Psoas muscle (tissue), 8 donors: ENCODE measurements around the gene PAM. TPM values are rescaled to one million over a fixed set of nuclear protein-coding genes. Genes with fewer than 3 reads are reported as not detected.

Source experiments
- ATAC-seq, 4 donors: fragments of 200-7000 bp; cut with Tn5 transposase; one replicate each; pipeline ENCODE4 v1.9.1; 2020; ENCODE audit warnings: moderate library complexity in 3 of 4, mild to moderate bottlenecking in 2 of 4
- DNase-seq, 2 donors: peaks; one replicate each; pipeline ENCODE4 v3.0.0-alpha.2; 2020
- H3K27ac ChIP-seq: fragments of 200-600 bp; one replicate; pipeline ENCODE4 v1.8.0; 2022
- H3K27me3 ChIP-seq, 3 donors: fragments of 200-600 bp in 1 of 3; one replicate each; pipeline versions ENCODE4 v1.6.1 to v1.8.0; 2013 to 2022; ENCODE audit warnings: low read length in 2 of 3, mild to moderate bottlenecking in 2 of 3, moderate library complexity in 1 of 3; ENCODE audit not compliant: insufficient read depth in 3 of 3
- H3K36me3 ChIP-seq, 2 donors: fragments of 200-600 bp in 1 of 2; one replicate each; pipeline versions ENCODE4 v1.6.1 to v1.8.0; 2013 to 2022; ENCODE audit warnings: low read depth in 1 of 2, mild to moderate bottlenecking in 1 of 2, moderate library complexity in 1 of 2; ENCODE audit not compliant: insufficient read depth in 1 of 2
- H3K4me1 ChIP-seq: fragments of 200-600 bp; one replicate; pipeline ENCODE4 v1.8.0; 2022
- H3K4me3 ChIP-seq: fragments of 200-600 bp; one replicate; pipeline ENCODE4 v1.8.0; 2022; ENCODE audit warnings: mild to moderate bottlenecking
- H3K9me3 ChIP-seq: fragments of 200-600 bp; one replicate; pipeline ENCODE4 v1.8.0; 2022
- CTCF ChIP-seq: fragments of 200-600 bp; IDR thresholded peaks from one replicate; pipeline ENCODE4 v1.8.0; 2022; ENCODE audit warnings: antibody characterized with exemption
- WGBS, 3 donors: extraction: QIAGEN DNeasy Blood & Tissue Kit; methylation state at CpG; one replicate each; pipeline versions ENCODE4 v1.1.6 to v1.1.7; 2013; 5-methylcytosine and 5-hydroxymethylcytosine counted together
- intact Hi-C, 2 donors: fragments of 100-400 bp; cut with DNase I; formaldehyde crosslinking; loops; one replicate each; pipeline versions ENCODE4 v1.11.0 to v1.14.2; 2022
- polyA plus RNA-seq, 3 donors: library from polyadenylated mRNA; stranded (reverse); fragments of 200-250 nt; gene quantifications; one replicate each; pipeline ENCODE4 v1.2.3, GENCODE V29; 2013
- total RNA-seq, 4 donors: library from RNA; stranded (reverse); fragmentation: NEBNext Ultra II Directional in 2 of 4; extraction: Animal tissue kit (Norgen Biotek cat#: 25700) in 2 of 4; gene quantifications; one replicate each; pipeline versions ENCODE4 v1.2.1 to v1.2.4, GENCODE V29; 2021 to 2023
- donor health status: healthy with polysubstance abuse.
- donor health status: DM: no; HTN: no; CAD: no; lungs with moderate emphysema.
- donor health status: Bipolar disorder and iron deficiency.
- donor health status: healthy.
- donor health status: DM: yes; HTN: yes; CAD: no.
- donor health status: DM: no; HTN: no; CAD: no.
- donor health status: DM: no; HTN: no; CAD: no.
- donor health status: DM: yes; HTN: yes; CAD: no.

The PAM gene
- total and polyA plus RNA-seq, 7 donors = 29.5 to 279 (median 191) TPM

GRCh38 chr5:102722931-102723330 lies 32.2 kb upstream of the PAM start:
- Histone ChIP-seq H3K27me3 (no peaks in the 10 kb centered on the region), H3K9me3 (no peaks in the 10 kb centered on the region), H3K4me3 (no peak overlapping the region), H3K4me1 (no peaks in the 10 kb centered on the region), H3K36me3 (no peaks in the 10 kb centered on the region), H3K27ac (no peak overlapping the region)
- no peak for ATAC-seq
- 83 to 88% (median 84%) methylated on average over 4 of the region's 4 CpGs for WGBS, 3 donors
- TF ChIP-seq CTCF = no peak
- intact Hi-C loops = no loop called here
- no peak for DNase-seq

GRCh38 chr5:102731693-102732092 lies 23.4 kb upstream of the PAM start:
- intact Hi-C loops = no loop called here
- no peak for DNase-seq
- TF ChIP-seq CTCF = no peak
- Histone ChIP-seq H3K27ac (no peak overlapping the region), H3K36me3 (no peaks in the 10 kb centered on the region), H3K4me3 (no peak overlapping the region), H3K9me3 (no peaks in the 10 kb centered on the region), H3K27me3 (peaks cover 0 to 2% (median 0%) of the 10 kb centered on the region in 3 donors), H3K4me1 (no peaks in the 10 kb centered on the region)
- ATAC-seq = no peak
- 62 to 76% (median 69%) methylated on average over 1 of the region's 1 CpG for WGBS, 3 donors

- Histone ChIP-seq H3K27ac (no peak overlapping the region), H3K36me3 (no peaks in the 10 kb centered on the region), H3K4me1 (no peaks in the 10 kb centered on the region), H3K27me3 (peaks cover 0 to 2% (median 0%) of the 10 kb centered on the region in 3 donors), H3K4me3 (no peak overlapping the region), H3K9me3 (no peaks in the 10 kb centered on the region)
- 58 to 70% (median 64%) methylated on average over 5 of the region's 5 CpGs for WGBS, 3 donors
- DNase-seq (no peak), ATAC-seq (no peak)
- TF ChIP-seq CTCF = no peak
- intact Hi-C loops = no loop called here
These were observed 21.6 kb upstream of the PAM start for GRCh38 chr5:102733534-102733933.

GRCh38 chr5:102737161-102737560 lies 17.9 kb upstream of the PAM start:
- Histone ChIP-seq H3K4me3 (no peak overlapping the region), H3K27ac (no peak overlapping the region), H3K4me1 (no peaks in the 10 kb centered on the region), H3K9me3 (no peaks in the 10 kb centered on the region), H3K36me3 (no peaks in the 10 kb centered on the region), H3K27me3 (no peaks in the 10 kb centered on the region)
- intact Hi-C loops = no loop called here
- no peak for TF ChIP-seq CTCF
- ATAC-seq (no peak), DNase-seq (no peak)
- 59 to 81% (median 72%) methylated on average over 1 of the region's 1 CpG for WGBS, 3 donors

GRCh38 chr5:102737805-102738469 lies 17.2 kb upstream of the PAM start:
- 65 to 72% (median 65%) methylated on average over 7 of the region's 7 CpGs for WGBS, 3 donors
- no peak overlapping the region for H3K27ac ChIP-seq
- no peaks in the 10 kb centered on the region for H3K4me1 ChIP-seq
- H3K27me3 ChIP-seq = no peaks in the 10 kb centered on the region
- ATAC-seq = no peak
- no peak for TF ChIP-seq CTCF
- intact Hi-C loops = no loop called here
- H3K4me3 ChIP-seq = no peak overlapping the region
- no peaks in the 10 kb centered on the region for H3K36me3 ChIP-seq
- H3K9me3 ChIP-seq = no peaks in the 10 kb centered on the region
- no peak for DNase-seq
